GM13976 (cell line): Measurements from ENCODE around the gene CAPN2.

Experiments used
- DNase-seq: peaks from one replicate; pipeline ENCODE4 v3.0.0; 2012; ENCODE audit warnings: low spot score
- in situ Hi-C: fragments of 300-500 bp; cut with MboI; formaldehyde crosslinking; loops from one replicate; pipeline ENCODE4 v1.12.0; 2022; ENCODE audit warnings: low sequenced_read_pairs, mixed read lengths, inconsistent platforms; ENCODE audit not compliant: unreplicated experiment
- TF ChIP-seq, protein P1 (sequence below): IDR thresholded peaks from 2 replicates; pipeline ENCODE4 v1.5.1; 2012; ENCODE audit warnings: borderline replicate concordance, mild to moderate bottlenecking; ENCODE audit not compliant: insufficient read depth; ENCODE audit errors: extremely low read depth, missing control alignments, control extremely low read depth

Gene CAPN2

DNA sequence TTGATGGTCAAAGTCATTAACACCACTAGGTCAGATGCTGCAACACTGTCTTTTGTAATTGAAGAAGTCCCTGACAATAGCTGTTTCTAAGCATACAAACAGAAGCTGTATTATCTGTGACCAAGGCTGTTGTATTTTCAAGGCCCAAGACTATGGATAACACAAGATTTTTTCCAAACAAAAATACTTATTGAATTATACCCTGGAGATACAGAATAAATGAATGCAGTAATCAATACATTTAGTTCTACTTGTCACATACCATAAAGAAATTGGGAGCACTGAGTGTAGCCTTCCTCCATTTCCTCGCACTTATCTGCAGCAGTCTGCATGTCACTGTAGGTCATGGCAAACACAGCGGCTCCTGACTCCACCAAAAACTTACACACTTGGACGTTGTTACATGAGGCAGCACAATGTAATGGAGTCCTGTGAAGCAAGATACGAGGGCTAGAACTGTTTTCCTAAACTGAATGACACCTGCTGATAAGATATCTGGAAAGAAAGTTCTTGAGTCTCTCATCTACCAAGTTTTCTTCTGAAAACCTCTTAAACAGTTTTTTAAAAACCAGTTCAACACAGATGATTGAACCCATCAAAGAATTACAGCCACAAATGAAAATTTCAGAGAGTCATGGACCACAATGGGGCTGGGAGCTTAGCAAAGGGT lies 76.5 kb downstream of the CAPN2 start:
- DNase-seq, result no peak
- TF ChIP-seq, protein P1, sequence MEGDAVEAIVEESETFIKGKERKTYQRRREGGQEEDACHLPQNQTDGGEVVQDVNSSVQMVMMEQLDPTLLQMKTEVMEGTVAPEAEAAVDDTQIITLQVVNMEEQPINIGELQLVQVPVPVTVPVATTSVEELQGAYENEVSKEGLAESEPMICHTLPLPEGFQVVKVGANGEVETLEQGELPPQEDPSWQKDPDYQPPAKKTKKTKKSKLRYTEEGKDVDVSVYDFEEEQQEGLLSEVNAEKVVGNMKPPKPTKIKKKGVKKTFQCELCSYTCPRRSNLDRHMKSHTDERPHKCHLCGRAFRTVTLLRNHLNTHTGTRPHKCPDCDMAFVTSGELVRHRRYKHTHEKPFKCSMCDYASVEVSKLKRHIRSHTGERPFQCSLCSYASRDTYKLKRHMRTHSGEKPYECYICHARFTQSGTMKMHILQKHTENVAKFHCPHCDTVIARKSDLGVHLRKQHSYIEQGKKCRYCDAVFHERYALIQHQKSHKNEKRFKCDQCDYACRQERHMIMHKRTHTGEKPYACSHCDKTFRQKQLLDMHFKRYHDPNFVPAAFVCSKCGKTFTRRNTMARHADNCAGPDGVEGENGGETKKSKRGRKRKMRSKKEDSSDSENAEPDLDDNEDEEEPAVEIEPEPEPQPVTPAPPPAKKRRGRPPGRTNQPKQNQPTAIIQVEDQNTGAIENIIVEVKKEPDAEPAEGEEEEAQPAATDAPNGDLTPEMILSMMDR, result no peak
- in situ Hi-C loops, result no loop called here

DNA sequence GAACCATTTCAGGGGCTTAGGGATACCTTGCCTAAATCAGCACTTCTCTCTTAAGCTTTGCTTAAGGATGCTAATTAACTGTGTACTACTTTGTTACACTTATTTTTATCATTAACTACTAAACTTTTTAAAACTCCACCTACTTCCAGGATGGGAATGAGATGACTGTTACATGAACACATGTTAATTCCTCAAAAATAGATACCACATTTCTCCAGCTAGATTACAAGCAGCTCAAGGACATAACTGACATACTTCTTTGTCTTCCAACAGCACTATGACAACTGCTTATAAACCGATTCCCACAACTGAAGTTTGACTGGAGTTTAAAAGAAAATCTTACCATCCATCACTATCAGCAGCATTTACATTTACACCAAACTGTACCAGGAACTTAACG lies 79.7 kb downstream of the CAPN2 start:
- in situ Hi-C loops, result no loop called here
- TF ChIP-seq, protein P1, result no peak

DNA sequence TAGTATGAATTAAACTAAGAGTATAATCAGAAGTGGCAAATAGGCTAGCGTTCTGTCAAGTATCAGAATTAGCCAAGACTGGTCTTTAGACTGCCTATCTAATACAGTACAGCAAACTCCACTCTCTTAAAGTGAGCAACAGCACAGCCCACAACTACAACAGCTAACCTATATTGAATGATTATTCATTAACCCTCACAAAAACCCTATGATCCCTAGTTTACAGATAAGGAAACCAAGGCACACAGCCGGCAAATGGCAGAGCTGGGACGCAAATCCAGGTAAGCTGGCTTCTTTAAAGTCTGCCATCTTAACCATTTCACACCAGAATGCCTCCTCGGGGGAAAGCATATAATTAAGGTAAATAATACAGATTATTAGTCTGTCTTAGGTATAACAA lies 81.4 kb downstream of the CAPN2 start:
- in situ Hi-C loops, result no loop called here
- TF ChIP-seq, protein P1, result no peak

More for the DNA sequence above, 79.7 kb downstream of the CAPN2 start:
- DNase-seq, result no peak

DNA sequence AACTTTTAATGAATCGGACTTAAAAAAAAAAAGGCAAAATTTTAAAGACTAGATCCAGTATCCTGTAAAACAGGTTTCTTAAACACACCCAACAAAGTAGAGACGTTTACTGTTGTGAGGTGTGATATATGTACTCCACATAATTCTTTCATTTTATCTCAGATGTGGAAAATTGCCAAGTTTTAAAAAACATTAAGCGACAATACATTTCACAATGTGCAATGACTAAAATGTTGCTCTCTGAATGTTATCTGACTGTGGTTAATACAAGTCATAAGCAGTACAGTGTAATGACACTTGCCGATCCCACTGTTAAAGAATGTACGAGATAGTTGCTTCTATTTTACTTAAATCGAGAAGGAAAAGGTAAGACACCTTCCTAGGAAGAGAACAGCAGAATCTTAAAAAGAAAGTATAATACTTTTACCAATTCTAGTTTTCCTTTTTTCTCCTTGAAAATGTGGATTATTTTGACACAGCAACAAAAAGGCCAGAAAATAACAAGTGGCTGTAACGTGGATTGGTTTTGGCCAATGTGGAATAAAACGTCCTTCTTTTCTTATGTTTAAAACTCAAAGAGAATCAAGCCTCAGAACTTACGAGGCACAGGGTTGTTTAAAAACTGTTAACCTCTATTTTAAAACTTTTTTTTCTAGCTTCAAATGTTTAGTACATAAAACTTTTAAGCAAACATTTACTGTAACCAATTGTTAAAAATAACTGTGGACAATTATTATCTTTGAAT lies 82.0 kb downstream of the CAPN2 start:
- TF ChIP-seq, protein P1, result no peak
- DNase-seq, result no peak
- in situ Hi-C loops, result no loop called here

More for the DNA sequence above, 81.4 kb downstream of the CAPN2 start:
- no peak for DNase-seq

DNA sequence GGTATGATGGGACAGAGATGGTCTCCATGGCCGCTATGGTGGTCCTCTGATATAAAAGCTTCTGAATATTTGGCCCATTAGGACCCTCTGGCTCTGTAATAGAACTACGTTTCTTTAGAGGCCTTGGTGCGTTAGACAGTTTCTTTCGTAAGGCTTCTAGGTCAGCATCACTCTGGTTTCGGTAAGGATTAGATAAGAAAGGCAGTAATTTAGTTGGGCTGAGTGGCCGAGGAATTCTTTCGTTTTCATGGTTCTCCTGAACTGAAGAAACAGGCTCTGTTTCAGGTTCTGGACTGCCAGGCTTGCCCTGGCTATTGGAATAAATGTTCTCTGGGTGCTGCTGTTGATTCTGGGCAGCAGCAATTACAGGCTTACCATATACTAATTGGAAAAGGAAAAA lies 83.9 kb downstream of the CAPN2 start:
- TF ChIP-seq, protein P1, result no peak
- DNase-seq, result no peak
- in situ Hi-C loops, result no loop called here

DNA sequence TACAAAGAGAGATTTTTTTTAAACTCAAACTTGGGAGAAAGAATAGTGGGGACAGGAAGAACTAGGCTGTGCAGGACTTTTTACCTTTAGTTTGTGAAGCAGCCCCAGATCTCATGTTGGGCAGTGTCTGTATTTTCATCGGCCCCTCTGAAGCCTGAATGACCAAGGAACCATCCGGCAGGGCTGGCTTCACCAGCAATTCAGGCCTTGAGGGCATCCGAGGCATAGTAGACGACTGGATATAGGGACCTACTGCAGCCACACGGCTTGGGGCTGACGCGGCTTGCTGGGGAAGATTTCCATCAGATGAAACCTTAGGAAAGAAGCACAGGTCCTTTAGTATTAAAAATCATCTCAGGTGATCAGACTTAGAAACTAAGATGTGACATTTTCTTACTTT lies 89.7 kb downstream of the CAPN2 start:
- no peak for DNase-seq
- TF ChIP-seq, protein P1, result no peak
- in situ Hi-C loops, result loop anchor here (25.0 kb wide), 1 partner anchor 535 kb away; the partner anchor contains the start of gene NVL
